Activated CD4-positive, alpha-beta T cell treated with anti-CD3 and anti-CD28 coated beads, Interleukin-2, Interleukin-6, amounts not matched to agents 100 ng/mL and 50 ng/mL, durations not matched to agents 16 hours and 8 hours (primary cell): ENCODE results near the gene EXD3.

Experiments
- DNase-seq: peaks from one replicate; pipeline ENCODE4 v3.0.0-alpha.2; 2020

Gene EXD3

GRCh38 chr9:137446851-137447471 lies 24.0 kb upstream of the EXD3 start:
- DNase-seq: no peak

GRCh38 chr9:137445930-137446431 lies 23.0 kb upstream of the EXD3 start:
- DNase-seq: no peak

GRCh38 chr9:137445275-137445807 lies 22.4 kb upstream of the EXD3 start:
- peak; percentile 92 for DNase-seq

- no peak for DNase-seq
Observed at GRCh38 chr9:137444106-137444790, 21.3 kb upstream of the EXD3 start.

- no peak for DNase-seq
Observed at GRCh38 chr9:137441935-137442321, 19.0 kb upstream of the EXD3 start.

- DNase-seq: no peak
Observed at GRCh38 chr9:137441289-137441934, 18.4 kb upstream of the EXD3 start, which contains the start of gene ENTPD8. Gene ENTPD8, minus strand, starts transcription at chr9:137441357. Its CDS starts 3,072 bp downstream, at chr9:137438285.

- no peak for DNase-seq
Observed at GRCh38 chr9:137439158-137439714, 16.3 kb upstream of the EXD3 start.

- DNase-seq: no peak
Observed at GRCh38 chr9:137438591-137439157, 15.7 kb upstream of the EXD3 start.

- DNase-seq: no peak
Observed at GRCh38 chr9:137437691-137438590, 15.0 kb upstream of the EXD3 start.

GRCh38 chr9:137436761-137437600 lies 14.0 kb upstream of the EXD3 start:
- DNase-seq: no peak

GRCh38 chr9:137435980-137436760 lies 13.2 kb upstream of the EXD3 start:
- DNase-seq: no peak

GRCh38 chr9:137435381-137435891 lies 12.5 kb upstream of the EXD3 start:
- DNase-seq: no peak

- DNase-seq: no peak
Observed at GRCh38 chr9:137434498-137435380, 11.8 kb upstream of the EXD3 start.

- no peak for DNase-seq
Observed at GRCh38 chr9:137433916-137434431, 11.0 kb upstream of the EXD3 start.

GRCh38 chr9:137433349-137433915 lies 10.5 kb upstream of the EXD3 start:
- no peak for DNase-seq

- DNase-seq: no peak
Observed at GRCh38 chr9:137432687-137433348, 9.9 kb upstream of the EXD3 start.

- DNase-seq: no peak
Observed at GRCh38 chr9:137431416-137431931, 8.5 kb upstream of the EXD3 start.
